OCI-LY7 (cell line): Measurements from ENCODE around the gene GBGT1.

Experiments
- CTCF ChIP-seq: fragments of 200-600 bp; sonication (generic); conservative IDR thresholded peaks from 2 replicates; pipeline ENCODE4 v1.5.1; 2014; ENCODE audit warnings: mild to moderate bottlenecking, antibody characterized with exemption, low read length, moderate library complexity, mixed read lengths
- EZH2phosphoT487 ChIP-seq: fragments of 200-600 bp; sonication (generic); IDR thresholded peaks from 2 replicates; pipeline ENCODE4 v1.6.1; 2018; ENCODE audit warnings: low read depth, borderline replicate concordance, mild to moderate bottlenecking, mixed run types, antibody characterized with exemption, low read length, moderate library complexity, mixed read lengths

GRCh38 chr9:133130685-133131244, 32.9 kb downstream of the GBGT1 start:
- TF ChIP-seq CTCF, result no peak
- no peak for TF ChIP-seq EZH2phosphoT487
